BJ (cell line): ENCODE results near the gene FES. TPM values are rescaled to one million over a fixed set of nuclear protein-coding genes. Genes with fewer than 3 reads are reported as not detected.
"Not testable (repeated sequence)": the region's sequence is repeated elsewhere in the genome, so short reads cannot be mapped to it uniquely, and the experiment has no call there.

Experiments used
- CTCF ChIA-PET: fragments of 350-600 bp; formaldehyde crosslinking; extraction: SDS; loops from one replicate; lab custom pipeline; 2021; ENCODE audit warnings: antibody characterized with exemption, inconsistent platforms; lab: Yijun Ruan, JAX
- POLR2A ChIA-PET: fragments of 300-600 bp; sonication (Branson Sonifier 250); formaldehyde crosslinking; extraction: SDS; loops from one replicate; lab custom pipeline; 2021; ENCODE audit warnings: antibody characterized with exemption; lab: Charles Lee
- DNase-seq: peaks from one replicate; pipeline ENCODE4 v3.0.0-alpha.2; 2011; ENCODE audit warnings: low read depth
- H3K27me3 ChIP-seq: 2 replicates; pipeline ENCODE4 v1.6.0; 2011; ENCODE audit warnings: low read length; ENCODE audit not compliant: control insufficient read depth, insufficient read depth
- H3K36me3 ChIP-seq: 2 replicates; pipeline ENCODE4 v1.5.1; 2011; ENCODE audit warnings: low read length; ENCODE audit not compliant: control insufficient read depth, insufficient read depth
- H3K4me3 ChIP-seq: 2 replicates; pipeline ENCODE4 v1.5.1; 2011; ENCODE audit warnings: low read depth, mild to moderate bottlenecking, control low read depth, low read length
- CTCF ChIP-seq: IDR thresholded peaks from 2 replicates; pipeline ENCODE4 v1.5.1; 2011; ENCODE audit warnings: low read depth, mild to moderate bottlenecking, control low read depth, inconsistent platforms, low read length, moderate library complexity; ENCODE audit not compliant: insufficient read depth
- polyA plus RNA-seq: library from polyadenylated mRNA; depleted of rRNA; stranded (reverse); fragments of >200 nt; gene quantifications from 2 replicates; pipeline ENCODE4 v1.2.3, GENCODE V29; 2011

The FES gene
- polyA plus RNA-seq, 1 experiment = 11.1 TPM

GRCh38 chr15:90918835-90919234 is 34.5 kb downstream of the FES start:
- DNase-seq = no peak
- Histone ChIP-seq H3K36me3 (peaks cover 29% of the 10 kb centered on the region), H3K4me3 (no peak overlapping the region), H3K27me3 (no peaks in the 10 kb centered on the region)
- CTCF ChIA-PET = interaction anchor here (1.2 to 2.2 kb wide), 2 partner anchors 13 to 15 kb away, joined by 4 to 9 read pairs; partner anchors contain the start of gene HDDC3
- TF ChIP-seq CTCF = no peak
- POLR2A ChIA-PET = no interaction called here

- Histone ChIP-seq H3K4me3 (no peak overlapping the region), H3K27me3 (no peaks in the 10 kb centered on the region), H3K36me3 (peaks cover 22% of the 10 kb centered on the region)
- POLR2A ChIA-PET = no interaction called here
- CTCF ChIA-PET = interaction anchor here (1.4 to 2.1 kb wide), 3 partner anchors 10 to 36 kb away, joined by 4 to 6 read pairs (median 5); partner anchors contain the start of genes HDDC3 and MAN2A2
- no peak for TF ChIP-seq CTCF
- DNase-seq = no peak
Observed at GRCh38 chr15:90921887-90922286, 37.6 kb downstream of the FES start.

GRCh38 chr15:90922712-90923322 is 38.5 kb downstream of the FES start:
- H3K27me3 ChIP-seq, POLR2A ChIA-PET: not testable (repeated sequence)
- CTCF ChIA-PET = interaction anchor here (1.4 to 2.1 kb wide), 5 partner anchors 9 to 37 kb away, joined by 4 to 9 read pairs (median 5); partner anchors contain the start of genes HDDC3 and MAN2A2

GRCh38 chr15:90924375-90924774 is 40.1 kb downstream of the FES start:
- peaks cover 6% of the 10 kb centered on the region for H3K36me3 ChIP-seq
- H3K27me3 ChIP-seq = no peaks in the 10 kb centered on the region
- ChIA-PET CTCF (interaction anchor here (1.5 to 2.0 kb wide), 2 partner anchors 8 to 9 kb away, joined by 4 to 9 read pairs; partner anchors contain the start of gene HDDC3), POLR2A (no interaction called here)
- no peak for TF ChIP-seq CTCF
- no peak overlapping the region for H3K4me3 ChIP-seq
- DNase-seq = no peak

More at GRCh38 chr15:90922712-90923322, 38.5 kb downstream of the FES start:
- not testable (repeated sequence) for DNase-seq, H3K4me3 ChIP-seq
- H3K36me3 ChIP-seq = peaks cover 16% of the 10 kb centered on the region

- H3K4me3 ChIP-seq, DNase-seq, H3K27me3 ChIP-seq, POLR2A ChIA-PET, H3K36me3 ChIP-seq: not testable (repeated sequence)
- CTCF ChIA-PET = interaction anchor here (1.0 to 1.7 kb wide), 2 partner anchors 30 to 41 kb away, joined by 3 to 5 read pairs; no protein-coding TSS in a partner anchor
Observed at GRCh38 chr15:90926766-90927165, 42.5 kb downstream of the FES start.

- POLR2A ChIA-PET, DNase-seq, H3K27me3 ChIP-seq, H3K36me3 ChIP-seq, H3K4me3 ChIP-seq, CTCF ChIA-PET: not testable (repeated sequence)
Observed at GRCh38 chr15:90928106-90928505, 43.8 kb downstream of the FES start.
